ENCODE data around the gene KAT2B.
A peak's percentile ranks its signal among the peaks of the same experiment; 100 is the strongest.

The KAT2B gene

GRCh38 chr3:20101041-20101440 lies 60.8 kb downstream of the KAT2B start:
- DNase-seq: no peak

GRCh38 chr3:20103731-20104130 lies 63.5 kb downstream of the KAT2B start:
- no peak for DNase-seq

- peak; percentile 2 to 41 (median 4) for DNase-seq
Measured at GRCh38 chr3:20104167-20104661, 64.0 kb downstream of the KAT2B start.

GRCh38 chr3:20105513-20106280 lies 65.5 kb downstream of the KAT2B start:
- no peak for DNase-seq

- no peak for DNase-seq
Measured at GRCh38 chr3:20107722-20108121, 67.5 kb downstream of the KAT2B start.

- no peak for DNase-seq
Measured at GRCh38 chr3:20108869-20109268, 68.6 kb downstream of the KAT2B start.

GRCh38 chr3:20110826-20111225 lies 70.6 kb downstream of the KAT2B start:
- DNase-seq: no peak

- DNase-seq: no peak
Measured at GRCh38 chr3:20111836-20112235, 71.6 kb downstream of the KAT2B start.

- DNase-seq: no peak
Measured at GRCh38 chr3:20121088-20121487, 80.8 kb downstream of the KAT2B start.

- no peak for DNase-seq
Measured at GRCh38 chr3:20123131-20123652, 82.9 kb downstream of the KAT2B start.

- DNase-seq: no peak
Measured at GRCh38 chr3:20125289-20125688, 85.0 kb downstream of the KAT2B start.

- no peak for DNase-seq
Measured at GRCh38 chr3:20125897-20126296, 85.7 kb downstream of the KAT2B start.

- DNase-seq: no peak
Measured at GRCh38 chr3:20128358-20128757, 88.1 kb downstream of the KAT2B start.

- no peak for DNase-seq
Measured at GRCh38 chr3:20130106-20130505, 89.9 kb downstream of the KAT2B start.

GRCh38 chr3:20136231-20136630 lies 96.0 kb downstream of the KAT2B start:
- DNase-seq: no peak

- no peak for DNase-seq
Measured at GRCh38 chr3:20137647-20138046, 97.4 kb downstream of the KAT2B start.

GRCh38 chr3:20140881-20141280 lies 100.6 kb downstream of the KAT2B start:
- no peak for DNase-seq

- DNase-seq: no peak
Measured at GRCh38 chr3:20141316-20141715, 101.1 kb downstream of the KAT2B start.

- DNase-seq: no peak
Measured at GRCh38 chr3:20141851-20142250, 101.6 kb downstream of the KAT2B start.

- DNase-seq: no peak
Measured at GRCh38 chr3:20142517-20142916, 102.3 kb downstream of the KAT2B start.

GRCh38 chr3:20143519-20143918 lies 103.3 kb downstream of the KAT2B start:
- no peak for DNase-seq

GRCh38 chr3:20145874-20146273 lies 105.6 kb downstream of the KAT2B start:
- DNase-seq: no peak

GRCh38 chr3:20146301-20146700 lies 106.1 kb downstream of the KAT2B start:
- no peak for DNase-seq

- no peak for DNase-seq
Measured at GRCh38 chr3:20147361-20147760, 107.1 kb downstream of the KAT2B start.

GRCh38 chr3:20148466-20148865 lies 108.2 kb downstream of the KAT2B start:
- DNase-seq: no peak
